Stimulated activated CD8-positive, alpha-beta memory T cell treated with anti-CD3 and anti-CD28 coated beads, Interleukin-12 subunit alpha, Interleukin-12 subunit beta, amount 100 ng/mL, for 24 hours (primary cell): Measurements from ENCODE around the gene SMARCC1.

Source experiments
- DNase-seq: peaks from one replicate; pipeline ENCODE4 v3.0.0-alpha.2; 2020; ENCODE audit errors: extremely low read depth

SMARCC1 gene

DNA sequence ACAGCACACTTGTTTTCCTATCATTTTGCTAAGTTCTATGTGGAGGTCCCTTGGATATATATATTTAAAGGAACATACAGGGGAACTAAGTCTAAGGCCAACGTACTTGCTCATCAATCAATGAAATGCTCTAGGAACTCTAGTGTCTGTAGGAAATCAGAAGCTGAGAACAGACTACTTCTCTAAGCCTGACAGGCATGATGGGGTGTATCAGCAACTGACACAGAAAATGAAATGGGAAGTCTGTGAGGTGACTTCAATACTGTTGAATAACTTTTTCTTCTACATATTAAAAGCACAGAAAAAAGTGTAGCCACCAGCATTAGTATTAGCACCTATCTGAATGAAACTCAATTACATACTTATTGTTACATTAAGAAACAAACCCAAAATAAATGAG lies 146.2 kb downstream of the SMARCC1 start:
- DNase-seq: no peak

- DNase-seq: no peak
Observed at GRCh38 chr3:47634996-47635395, 146.7 kb downstream of the SMARCC1 start.

DNA sequence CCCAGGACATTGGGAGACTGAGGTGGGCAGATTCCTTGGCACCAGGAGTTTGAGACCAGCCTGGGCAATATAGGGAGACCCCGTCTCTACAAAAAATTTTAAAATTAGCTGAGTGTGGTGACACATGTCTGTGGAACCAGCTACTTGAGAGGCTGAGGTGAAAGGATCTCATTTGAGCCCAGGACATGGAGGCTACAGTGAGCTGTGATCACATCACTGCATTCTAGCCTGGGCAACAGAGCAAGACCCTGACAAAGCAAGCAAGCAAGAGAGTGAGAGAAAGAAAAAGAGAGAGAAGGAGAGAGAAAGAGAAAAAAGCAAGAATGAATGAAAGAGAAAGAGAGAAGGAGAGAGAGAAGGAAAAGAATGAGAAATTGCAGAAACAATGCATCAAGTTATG lies 150.9 kb downstream of the SMARCC1 start:
- DNase-seq: no peak

DNA sequence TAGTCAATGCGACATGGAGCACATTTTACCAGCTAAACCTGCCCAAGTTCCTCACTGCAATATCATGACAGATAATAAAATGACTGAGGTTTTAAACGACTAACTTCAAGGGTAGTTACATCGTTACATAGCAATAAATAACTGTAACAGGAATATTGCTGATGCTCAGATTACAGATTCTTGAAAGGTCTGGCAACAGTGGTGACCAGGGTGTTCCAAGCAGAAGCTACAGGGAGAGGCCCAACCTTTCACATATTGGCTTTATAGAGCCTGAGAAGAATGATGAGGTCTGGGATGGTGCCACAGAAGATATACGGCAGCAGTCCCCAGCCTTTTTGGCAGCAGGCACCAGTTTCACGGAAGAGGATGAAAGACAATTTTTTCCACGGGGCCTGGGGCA lies 151.9 kb downstream of the SMARCC1 start:
- no peak for DNase-seq

- DNase-seq: no peak
Observed at GRCh38 chr3:47628426-47628825, 153.3 kb downstream of the SMARCC1 start.

- no peak for DNase-seq
Observed at GRCh38 chr3:47622671-47623461, 158.8 kb downstream of the SMARCC1 start.

DNA sequence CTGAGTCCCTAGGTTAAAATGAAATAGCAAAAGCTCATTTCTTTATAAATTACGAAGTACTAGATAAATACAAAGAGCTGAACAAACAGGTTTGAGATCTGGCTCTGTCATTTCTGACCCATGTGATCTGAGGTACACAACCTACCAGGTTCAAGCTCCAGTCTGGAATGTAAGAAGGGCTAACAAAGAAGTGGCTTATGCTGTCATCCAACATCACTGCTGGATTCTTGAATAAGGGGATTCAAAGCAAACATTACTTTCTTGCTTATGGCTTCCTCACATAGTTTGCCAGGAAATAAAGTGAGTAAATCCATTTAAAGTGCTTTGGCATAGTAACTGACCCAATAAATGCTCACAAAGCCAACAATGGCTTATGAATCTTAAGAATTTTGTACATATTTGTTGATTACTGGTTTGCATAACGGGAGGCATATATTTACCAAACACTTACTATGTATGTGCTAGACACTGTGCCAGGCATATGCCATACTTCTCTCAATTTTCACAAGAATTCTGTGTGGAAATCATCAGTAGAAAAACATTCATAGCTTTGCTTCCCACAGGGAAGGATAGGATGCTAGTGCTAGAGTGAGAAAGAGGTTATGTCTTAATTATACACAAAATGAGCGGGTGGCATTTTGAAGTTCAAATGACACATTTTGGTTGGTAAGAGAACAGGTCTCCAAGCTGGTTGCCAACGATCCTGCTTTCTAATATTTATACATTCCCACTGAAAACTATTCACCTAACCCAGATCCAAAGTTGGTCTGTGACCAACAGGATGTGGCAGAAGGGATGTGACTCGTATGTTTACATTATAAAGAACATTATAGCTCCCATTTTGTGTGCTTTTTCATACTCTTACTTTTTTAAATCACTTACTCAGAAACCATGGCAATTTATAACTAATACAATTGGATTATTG lies 164.3 kb downstream of the SMARCC1 start:
- DNase-seq: no peak

DNA sequence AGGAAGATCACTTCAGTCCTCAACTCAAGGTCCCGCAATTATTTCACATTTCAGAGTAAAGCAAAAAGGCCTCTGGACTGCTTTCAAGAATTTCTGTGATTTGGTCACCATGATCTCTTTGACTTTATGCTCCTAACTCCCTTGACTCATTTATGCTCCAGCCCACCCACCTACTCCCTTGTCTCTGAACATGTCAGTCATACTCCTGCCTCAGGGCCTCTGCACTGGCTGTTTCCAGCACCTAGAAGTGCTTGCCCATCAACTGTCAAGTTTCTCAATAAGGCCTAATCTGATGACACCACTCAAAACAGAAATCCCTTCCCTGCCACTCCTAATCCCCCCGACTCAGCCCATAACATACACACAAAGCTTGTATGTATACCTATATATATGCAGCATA lies 166.9 kb downstream of the SMARCC1 start:
- no peak for DNase-seq

DNA sequence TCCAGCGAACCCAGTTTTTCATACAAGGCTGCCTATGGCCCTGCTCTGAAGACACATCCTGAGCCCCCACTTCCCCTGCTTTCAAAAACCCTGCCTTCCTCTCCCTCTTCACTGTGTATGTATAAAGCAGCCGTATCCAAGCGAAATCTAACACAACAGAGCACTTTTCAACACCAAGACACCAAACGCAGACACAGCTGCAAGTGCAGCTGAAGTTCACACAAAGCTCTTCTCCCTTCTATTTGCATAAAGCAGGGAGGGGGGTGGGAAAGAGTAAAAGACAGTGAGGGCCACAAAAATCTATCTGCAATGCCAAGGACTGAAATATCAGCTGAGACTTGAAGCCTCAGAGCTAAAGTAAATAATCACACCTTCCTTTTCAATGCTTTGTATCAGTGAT lies 168.0 kb downstream of the SMARCC1 start:
- DNase-seq: no peak

- no peak for DNase-seq
Observed at GRCh38 chr3:47612879-47613278, 168.8 kb downstream of the SMARCC1 start.

DNA sequence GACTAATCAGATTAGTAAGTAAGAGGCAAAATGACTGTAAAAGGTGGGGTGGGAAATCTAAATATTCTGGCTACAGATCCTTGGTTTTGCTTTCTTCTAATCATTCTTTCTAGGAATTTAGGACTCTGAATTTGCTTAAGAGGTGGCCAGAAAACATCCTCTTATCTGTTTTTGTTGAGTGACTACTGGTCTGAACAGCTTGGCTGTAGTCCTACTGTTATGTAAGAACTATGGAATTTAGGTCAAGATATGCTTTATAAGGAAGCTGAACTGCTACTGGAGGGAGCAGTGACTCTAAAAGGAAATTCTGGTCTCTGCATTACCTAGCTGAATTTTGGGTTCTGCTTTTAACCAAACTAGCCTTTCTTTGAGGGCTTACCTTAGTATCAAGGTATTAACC lies 169.5 kb downstream of the SMARCC1 start:
- no peak for DNase-seq

DNA sequence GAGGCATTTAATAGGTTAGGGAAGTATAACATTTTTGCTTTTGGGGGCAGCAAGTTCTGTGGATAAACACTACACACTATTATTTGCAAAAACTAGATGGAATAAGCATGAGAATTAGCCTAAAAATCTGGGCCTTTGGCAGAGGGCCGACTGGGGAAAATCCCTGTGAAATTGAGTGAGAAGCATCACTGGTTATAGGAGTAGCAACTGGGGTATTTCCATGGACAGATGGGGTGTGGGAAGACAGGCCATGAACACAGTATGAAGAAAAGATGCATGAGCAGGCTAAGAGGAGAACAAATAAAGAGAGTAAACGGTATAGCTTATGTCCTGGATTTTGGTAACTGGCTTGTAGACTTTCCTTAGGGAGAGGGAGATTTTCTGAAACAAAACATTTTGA lies 170.1 kb downstream of the SMARCC1 start:
- no peak for DNase-seq

GRCh38 chr3:47610583-47610982 lies 171.1 kb downstream of the SMARCC1 start:
- no peak for DNase-seq

GRCh38 chr3:47607335-47607734 lies 174.4 kb downstream of the SMARCC1 start:
- DNase-seq: no peak

DNA sequence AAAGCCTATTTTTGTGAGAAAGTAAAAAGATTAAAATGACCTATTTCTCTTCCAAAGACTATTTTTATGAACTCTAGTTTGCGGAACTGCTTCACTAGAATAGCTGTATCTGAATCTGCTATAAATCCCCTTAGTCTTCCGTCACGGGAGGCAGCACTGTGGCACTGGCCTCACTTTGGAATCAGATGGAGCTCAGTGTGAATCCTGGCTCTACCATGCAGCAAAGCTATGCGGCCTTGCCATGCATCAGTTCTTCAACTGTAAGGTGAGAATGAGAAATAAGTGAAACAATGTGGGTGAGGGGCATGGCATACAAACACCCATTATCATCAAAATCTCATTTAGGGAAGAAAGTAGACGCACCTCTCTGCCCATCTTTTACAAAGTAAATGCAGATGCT lies 175.5 kb downstream of the SMARCC1 start:
- no peak for DNase-seq

DNA sequence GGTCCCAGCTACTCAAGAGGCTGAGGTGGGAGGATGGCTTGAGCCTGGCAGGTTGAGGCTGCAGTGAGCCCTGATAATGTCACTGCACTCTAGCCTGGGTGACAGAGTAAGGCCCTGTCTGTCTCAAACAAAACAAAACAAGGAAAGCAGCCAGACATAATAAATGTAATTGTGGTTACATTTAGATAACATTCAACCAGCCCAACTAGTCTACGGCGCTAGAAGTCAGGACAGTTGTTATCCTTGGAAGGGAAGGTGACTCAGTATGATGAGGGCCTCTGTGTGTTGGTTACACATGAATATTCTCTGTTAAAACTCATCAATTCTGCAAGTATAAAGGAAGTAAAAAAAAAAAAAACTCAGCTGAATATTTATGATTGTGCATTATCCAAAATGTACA lies 176.0 kb downstream of the SMARCC1 start:
- DNase-seq: no peak

DNA sequence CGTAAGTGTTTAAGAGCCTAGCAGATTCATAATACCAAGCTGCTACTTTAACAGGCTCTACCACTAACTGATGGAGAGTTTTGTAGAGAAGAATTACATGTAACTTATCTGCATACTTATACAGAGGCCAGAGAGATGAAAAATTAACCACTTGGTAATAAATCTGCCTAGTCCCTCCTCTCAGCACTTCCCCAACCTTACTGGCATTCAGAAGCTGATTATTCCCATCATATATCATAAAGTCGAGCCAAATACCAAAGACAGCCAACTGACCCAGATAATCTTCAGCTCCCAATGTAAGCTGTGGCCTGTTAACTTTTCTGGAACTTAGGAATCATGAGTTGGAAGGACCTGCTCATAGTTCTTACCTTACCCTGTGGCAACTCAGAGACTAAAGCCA lies 177.5 kb downstream of the SMARCC1 start:
- no peak for DNase-seq

DNA sequence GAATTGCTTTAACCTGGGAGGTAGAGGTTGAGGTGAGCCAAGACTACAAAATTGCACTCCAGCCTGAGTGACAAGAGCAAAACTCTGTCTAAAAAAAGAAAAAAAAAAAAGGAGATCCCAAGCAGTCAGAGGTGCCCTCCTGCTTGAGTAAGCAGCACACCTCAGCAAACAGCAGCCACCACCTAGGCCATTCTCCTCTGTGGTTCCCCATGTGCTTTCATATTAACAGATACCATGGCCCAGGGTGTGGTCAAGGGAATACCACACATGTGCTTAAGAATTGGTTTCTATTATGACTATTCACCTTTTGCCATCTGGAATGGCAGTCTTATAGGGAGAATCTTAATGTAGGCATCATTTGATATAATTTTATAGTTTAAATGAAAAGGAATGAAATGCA lies 178.4 kb downstream of the SMARCC1 start:
- no peak for DNase-seq

- no peak for DNase-seq
Observed at GRCh38 chr3:47601281-47601680, 180.4 kb downstream of the SMARCC1 start.

DNA sequence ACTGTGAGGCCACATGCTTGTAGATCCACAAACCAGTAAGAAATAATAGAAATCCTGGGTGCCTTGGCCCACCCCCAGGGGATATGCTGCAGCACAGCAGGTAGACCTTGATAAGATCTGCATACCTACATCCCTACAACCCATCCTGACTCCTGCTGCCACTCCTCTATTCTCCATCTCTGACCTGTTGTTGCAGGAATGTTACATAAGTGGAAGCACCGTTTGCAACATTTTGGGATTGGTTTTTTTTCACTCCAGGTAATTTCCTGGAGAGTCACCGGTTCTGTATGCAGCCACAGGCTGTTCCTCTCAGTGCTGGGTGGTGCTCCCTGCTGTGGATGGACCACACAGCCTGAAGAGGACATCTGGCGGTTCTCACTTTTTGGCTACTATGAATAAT lies 186.9 kb downstream of the SMARCC1 start:
- DNase-seq: no peak

DNA sequence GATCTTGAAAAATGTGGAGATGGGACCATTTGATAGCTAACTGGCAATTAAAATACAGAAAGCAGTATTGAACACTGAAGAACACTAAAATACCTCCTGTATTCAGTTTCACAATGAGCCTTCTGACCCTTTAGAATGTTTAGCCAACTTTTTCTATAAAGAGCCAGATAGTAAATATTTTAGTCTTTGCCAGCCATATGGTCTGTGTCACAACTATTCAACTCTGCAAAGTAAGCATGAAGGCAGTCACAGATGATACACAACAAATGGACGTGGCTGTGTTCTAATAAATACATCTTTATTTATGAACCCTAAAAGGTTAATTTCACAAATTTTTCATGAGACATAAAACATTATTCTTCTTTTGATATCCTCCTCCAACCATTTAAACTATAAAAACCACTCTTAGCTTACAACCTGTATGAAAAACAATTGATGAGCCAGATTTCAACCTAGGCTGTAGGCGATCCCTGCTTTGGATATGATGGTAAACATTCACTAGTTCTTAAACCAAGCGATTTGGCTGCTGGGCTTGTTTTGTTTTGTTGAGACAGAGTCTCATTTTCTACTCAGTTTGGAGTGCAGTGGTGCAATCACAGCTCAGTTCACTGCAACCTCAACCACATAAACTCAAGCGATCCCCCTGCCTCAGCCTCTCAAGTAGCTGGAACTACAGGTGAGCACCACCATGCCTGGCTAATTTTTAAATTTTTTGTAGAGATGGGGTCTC lies 189.5 kb downstream of the SMARCC1 start:
- no peak for DNase-seq

DNA sequence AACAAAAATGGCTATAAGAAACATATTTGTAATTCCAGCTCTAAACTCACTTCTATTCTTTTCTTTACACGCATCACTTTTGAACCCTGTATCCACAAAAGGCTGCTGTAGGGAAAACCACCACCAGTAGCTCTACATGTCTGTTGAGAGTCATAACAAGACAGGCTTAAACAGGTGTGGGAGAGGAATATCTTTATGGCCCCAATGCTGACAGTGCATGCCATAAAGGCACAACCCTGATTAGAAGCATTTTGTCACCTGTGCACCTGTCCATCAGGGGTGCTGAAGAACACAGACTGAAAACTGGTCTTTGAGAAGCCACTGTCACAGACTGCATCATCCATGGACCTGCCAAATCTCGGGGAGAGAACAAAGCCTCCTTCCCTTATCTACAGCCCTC lies 191.5 kb downstream of the SMARCC1 start:
- DNase-seq: no peak
